GM19043 (cell line): ENCODE results near the gene HEPN1.
A peak's percentile ranks its signal among the peaks of the same experiment; 100 is the strongest.

Experiments
- ATAC-seq: cut with Tn5 transposase; IDR thresholded peaks from one replicate; pipeline ENCODE4 v1.9.1; 2021; ENCODE audit warnings: low read depth; ENCODE audit not compliant: unreplicated experiment

HEPN1 gene

GRCh38 chr11:124918950-124919349 lies at the start of gene HEPN1:
Gene HEPN1, plus strand, starts transcription at chr11:124919250.
- ATAC-seq, result no peak

- ATAC-seq, result no peak
Measured at GRCh38 chr11:124869331-124869730, 49.7 kb upstream of the HEPN1 start.

- ATAC-seq, result no peak
Measured at GRCh38 chr11:124869856-124870387, 49.1 kb upstream of the HEPN1 start.

GRCh38 chr11:124870430-124870829 lies 48.6 kb upstream of the HEPN1 start:
- no peak for ATAC-seq

GRCh38 chr11:124872280-124872679 lies 46.8 kb upstream of the HEPN1 start:
- no peak for ATAC-seq

GRCh38 chr11:124872741-124873140 lies 46.3 kb upstream of the HEPN1 start:
- ATAC-seq, result no peak

- no peak for ATAC-seq
Measured at GRCh38 chr11:124873951-124874350, 45.1 kb upstream of the HEPN1 start.

GRCh38 chr11:124874571-124875255 lies 44.3 kb upstream of the HEPN1 start:
- ATAC-seq, result no peak

- ATAC-seq, result no peak
Measured at GRCh38 chr11:124875401-124875800, 43.6 kb upstream of the HEPN1 start.

- peak; percentile 92 for ATAC-seq
Measured at GRCh38 chr11:124875943-124876817, 42.9 kb upstream of the HEPN1 start.

GRCh38 chr11:124876818-124877630 lies 42.0 kb upstream of the HEPN1 start:
- ATAC-seq, result no peak

GRCh38 chr11:124877631-124877909 lies 41.5 kb upstream of the HEPN1 start:
- ATAC-seq, result no peak

GRCh38 chr11:124877910-124878758 lies 40.9 kb upstream of the HEPN1 start:
- ATAC-seq, result no peak

GRCh38 chr11:124878759-124879492 lies 40.1 kb upstream of the HEPN1 start:
- ATAC-seq, result no peak

- ATAC-seq, result no peak
Measured at GRCh38 chr11:124879493-124880289, 39.4 kb upstream of the HEPN1 start.

- ATAC-seq, result no peak
Measured at GRCh38 chr11:124880290-124880611, 38.8 kb upstream of the HEPN1 start.

- ATAC-seq, result no peak
Measured at GRCh38 chr11:124880958-124881357, 38.1 kb upstream of the HEPN1 start.

GRCh38 chr11:124882339-124883071 lies 36.5 kb upstream of the HEPN1 start:
- no peak for ATAC-seq
